ES-I3 (cell line): ENCODE measurements around the gene CHD5.

Source experiments
- H3K36me3 ChIP-seq: 2 replicates; pipeline ENCODE4 v1.6.1; 2013; ENCODE audit warnings: mild to moderate bottlenecking, low read length, control low read depth, moderate library complexity; ENCODE audit not compliant: insufficient read depth
- H3K4me1 ChIP-seq: 2 replicates; pipeline ENCODE4 v1.6.1; 2013; ENCODE audit warnings: mild to moderate bottlenecking, control low read depth, low read length; ENCODE audit not compliant: insufficient read depth
- H3K9ac ChIP-seq: 2 replicates; pipeline ENCODE4 v1.6.1; 2013; ENCODE audit warnings: low read depth, mild to moderate bottlenecking, low read length, moderate library complexity
- H3K9me3 ChIP-seq: 2 replicates; pipeline ENCODE4 v1.6.1; 2013; ENCODE audit warnings: mild to moderate bottlenecking, low read length, moderate library complexity; ENCODE audit not compliant: control insufficient read depth, insufficient read depth

The CHD5 gene

DNA sequence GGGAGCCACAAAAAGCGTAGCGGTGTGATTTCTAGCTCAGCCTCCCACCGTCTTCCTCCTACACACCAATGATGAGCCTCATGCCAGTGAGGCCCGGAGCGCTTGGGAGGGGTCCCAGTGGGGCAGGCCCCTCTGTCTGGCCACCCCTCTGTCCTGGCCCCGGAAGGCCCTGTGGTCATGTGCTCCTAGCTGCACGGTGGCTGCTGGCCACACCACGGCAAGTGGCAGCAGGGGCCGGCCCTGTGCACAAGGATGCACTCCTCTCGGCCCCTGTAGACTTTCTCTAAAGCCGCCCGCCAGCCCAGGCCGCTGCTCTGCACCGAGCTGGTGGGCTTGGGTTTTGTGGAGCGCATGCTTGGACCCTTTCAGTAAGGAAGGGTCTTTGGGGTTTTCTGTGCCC, 80.8 kb downstream of the CHD5 start:
- H3K9ac ChIP-seq, result no peak overlapping the region
- H3K9me3 ChIP-seq, result no peaks in the 10 kb centered on the region
- no peaks in the 10 kb centered on the region for H3K36me3 ChIP-seq
- H3K4me1 ChIP-seq, result no peaks in the 10 kb centered on the region

DNA sequence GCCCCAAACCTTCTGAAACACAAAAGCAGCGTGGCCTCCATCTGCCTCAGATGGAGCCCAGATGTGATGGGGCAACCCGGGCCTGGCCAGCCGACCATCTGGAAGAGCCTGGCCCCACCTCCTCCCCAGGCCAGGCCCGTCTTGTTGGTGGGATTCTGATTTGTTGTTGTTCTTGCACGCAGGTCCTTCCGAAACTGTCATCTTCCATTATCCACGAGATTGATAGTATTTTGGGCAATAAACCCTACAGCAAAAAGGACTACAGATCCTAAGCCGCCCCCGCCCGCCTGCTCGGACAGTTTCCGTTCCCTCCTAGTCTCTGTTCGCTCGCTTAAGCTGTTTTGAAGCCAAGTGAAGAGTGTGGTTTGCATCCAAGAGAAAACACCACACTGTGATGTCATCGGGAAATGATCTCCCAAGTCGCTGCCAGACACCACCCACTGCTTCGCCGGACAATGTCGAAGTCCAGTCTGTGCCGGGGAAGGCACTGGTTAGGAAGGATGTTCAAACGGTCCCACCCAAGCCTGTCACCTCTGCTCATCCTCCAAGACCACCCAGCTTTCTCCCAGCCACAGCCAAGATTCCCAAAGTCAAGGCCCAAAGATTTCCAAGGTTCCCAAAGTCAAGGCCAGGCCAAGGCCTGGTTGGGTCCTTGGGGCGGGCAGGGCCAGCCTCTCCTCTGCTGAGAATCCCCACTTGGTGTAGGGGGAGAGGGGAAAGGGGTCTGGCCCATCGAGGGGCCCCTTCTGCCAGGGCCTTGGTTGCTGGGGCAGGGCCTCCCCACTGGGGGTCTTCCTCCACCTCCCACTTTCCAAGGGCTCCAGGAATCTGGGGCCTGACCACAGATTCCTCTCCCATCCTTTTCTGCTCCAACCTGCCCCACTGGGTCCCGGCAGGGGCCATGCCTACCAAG, 81.6 kb downstream of the CHD5 start:
- H3K36me3 ChIP-seq, result no peaks in the 10 kb centered on the region
- no peaks in the 10 kb centered on the region for H3K9me3 ChIP-seq

DNA sequence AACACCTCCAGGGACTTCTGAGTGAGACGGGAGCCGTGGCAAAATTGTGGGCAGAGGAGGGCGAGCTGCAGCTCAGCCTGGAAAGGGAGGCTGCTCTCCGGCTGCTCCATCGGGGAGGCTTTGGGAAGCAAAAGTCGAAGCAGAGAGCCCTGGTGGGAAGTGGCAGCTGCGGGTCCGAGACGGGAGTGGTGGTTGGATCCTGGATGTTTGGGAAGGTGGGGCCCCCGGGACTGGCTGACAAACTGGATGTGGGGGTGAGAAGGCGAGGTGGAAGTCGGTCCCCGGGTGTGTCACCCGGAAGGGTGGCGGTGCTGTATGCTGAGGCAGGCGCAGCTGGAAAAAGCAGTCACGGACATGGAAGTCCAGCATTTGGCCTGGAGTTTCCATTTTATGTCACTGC, 82.3 kb downstream of the CHD5 start:
- no peaks in the 10 kb centered on the region for H3K4me1 ChIP-seq
- no peaks in the 10 kb centered on the region for H3K9me3 ChIP-seq
- H3K9ac ChIP-seq, result no peak overlapping the region
- H3K36me3 ChIP-seq, result no peaks in the 10 kb centered on the region

More for the DNA sequence above, 81.6 kb downstream of the CHD5 start:
- Histone ChIP-seq H3K9ac (no peak overlapping the region), H3K4me1 (no peaks in the 10 kb centered on the region)

DNA sequence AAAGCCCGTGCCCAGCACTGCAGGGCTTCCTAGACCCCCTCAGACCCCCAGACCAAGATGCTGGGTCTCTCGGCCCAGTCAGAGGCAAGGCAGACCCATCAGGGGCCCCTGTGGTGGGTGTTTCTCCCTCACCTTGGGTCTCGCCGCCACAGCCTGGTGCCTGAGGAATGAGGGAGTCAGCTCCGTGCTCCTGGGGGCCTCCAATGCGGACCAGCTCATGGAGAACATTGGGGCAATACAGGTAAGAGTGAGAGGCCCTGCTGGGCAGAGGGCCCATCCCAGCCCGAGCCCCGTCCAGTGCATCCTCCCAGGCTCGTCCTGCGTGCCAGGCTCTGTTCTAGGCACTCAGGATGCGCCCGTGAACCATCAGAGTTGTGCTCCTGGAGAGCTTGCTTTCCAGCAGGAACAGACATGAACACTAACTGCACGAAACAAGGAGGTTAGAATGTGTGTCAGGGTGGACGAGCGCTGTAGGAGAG, 83.0 kb downstream of the CHD5 start:
- H3K4me1 ChIP-seq, result no peaks in the 10 kb centered on the region
- H3K9ac ChIP-seq, result no peak overlapping the region
- H3K36me3 ChIP-seq, result no peaks in the 10 kb centered on the region
- no peaks in the 10 kb centered on the region for H3K9me3 ChIP-seq

DNA sequence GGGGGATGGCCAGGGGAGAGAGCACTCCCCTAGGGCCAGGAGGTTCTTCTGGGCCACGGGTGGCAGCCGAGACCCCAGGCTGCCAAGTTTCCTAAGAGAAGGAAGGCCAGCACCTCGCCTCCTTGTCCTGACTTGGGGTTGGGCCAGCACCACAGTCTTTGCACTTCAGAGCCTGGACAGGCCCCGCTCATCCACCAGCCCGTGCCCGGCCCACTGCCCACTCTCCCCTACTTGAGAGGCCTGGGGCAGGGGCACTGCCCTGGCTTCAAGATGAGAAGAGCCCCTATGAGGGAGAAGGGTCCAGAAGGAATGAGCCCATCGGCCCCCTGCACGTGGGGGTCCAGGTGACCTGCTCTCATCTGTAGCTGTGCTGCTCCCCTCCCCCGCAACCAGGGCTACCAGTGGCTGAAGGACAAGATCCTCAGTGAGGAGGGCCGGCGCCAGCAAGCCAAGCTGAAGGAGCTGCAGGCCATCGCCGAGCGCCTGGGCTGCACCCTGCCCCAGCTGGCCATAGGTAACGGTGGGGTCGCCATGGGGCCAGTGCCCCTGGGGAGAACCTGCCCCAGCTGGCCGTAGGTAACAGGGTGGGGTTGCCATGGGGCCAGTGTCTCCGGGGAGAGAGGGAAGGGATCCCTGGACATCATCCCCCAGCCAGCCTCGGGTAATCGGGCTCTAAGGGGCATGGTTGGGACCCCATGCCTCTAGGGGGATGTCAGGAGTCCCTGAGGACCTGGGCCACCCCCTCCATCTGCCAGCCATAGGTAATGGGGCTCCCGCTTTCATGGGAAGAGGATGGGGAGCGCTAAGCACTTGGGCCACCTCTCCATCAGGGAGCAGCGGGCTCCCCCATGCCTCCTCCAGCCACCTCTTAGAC, 83.6 kb downstream of the CHD5 start:
- no peaks in the 10 kb centered on the region for H3K9me3 ChIP-seq
- no peaks in the 10 kb centered on the region for H3K4me1 ChIP-seq
- H3K9ac ChIP-seq, result no peak overlapping the region
- no peaks in the 10 kb centered on the region for H3K36me3 ChIP-seq

DNA sequence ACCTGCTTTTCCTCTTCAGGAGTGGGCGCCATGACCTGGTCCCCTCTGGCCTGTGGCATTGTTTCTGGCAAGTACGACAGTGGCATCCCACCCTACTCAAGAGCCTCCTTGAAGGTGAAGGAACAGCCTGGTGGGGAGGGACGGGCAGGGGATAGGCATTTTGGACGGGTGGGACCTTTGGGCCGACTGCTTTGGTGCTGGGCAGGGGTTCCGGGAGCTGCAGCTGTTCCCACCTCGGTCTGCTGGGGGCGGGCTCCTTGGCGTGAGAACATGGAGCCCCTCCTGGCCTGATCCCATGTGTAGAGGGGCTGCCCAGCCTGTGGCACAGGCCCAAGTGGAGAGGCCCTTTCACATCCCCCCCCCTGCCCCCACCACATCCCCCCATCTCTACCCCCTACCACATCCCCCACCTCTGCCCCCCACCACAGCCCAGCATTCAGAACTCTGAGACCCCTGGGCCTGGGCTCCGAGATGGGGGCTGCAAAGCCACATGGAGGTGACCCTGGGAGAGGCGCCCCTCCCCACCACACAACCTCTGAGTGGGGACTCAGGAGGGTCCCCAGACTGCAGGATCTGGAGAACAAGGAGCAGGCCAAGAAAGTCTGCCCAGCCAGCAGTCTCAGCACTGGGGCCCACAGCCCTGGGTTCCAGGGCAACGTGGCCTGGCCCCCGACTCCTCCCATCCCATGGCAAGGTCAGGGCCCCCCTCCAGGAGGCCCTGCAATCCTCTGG, 84.4 kb downstream of the CHD5 start:
- Histone ChIP-seq H3K4me1 (no peaks in the 10 kb centered on the region), H3K36me3 (no peaks in the 10 kb centered on the region), H3K9ac (no peak overlapping the region), H3K9me3 (no peaks in the 10 kb centered on the region)

DNA sequence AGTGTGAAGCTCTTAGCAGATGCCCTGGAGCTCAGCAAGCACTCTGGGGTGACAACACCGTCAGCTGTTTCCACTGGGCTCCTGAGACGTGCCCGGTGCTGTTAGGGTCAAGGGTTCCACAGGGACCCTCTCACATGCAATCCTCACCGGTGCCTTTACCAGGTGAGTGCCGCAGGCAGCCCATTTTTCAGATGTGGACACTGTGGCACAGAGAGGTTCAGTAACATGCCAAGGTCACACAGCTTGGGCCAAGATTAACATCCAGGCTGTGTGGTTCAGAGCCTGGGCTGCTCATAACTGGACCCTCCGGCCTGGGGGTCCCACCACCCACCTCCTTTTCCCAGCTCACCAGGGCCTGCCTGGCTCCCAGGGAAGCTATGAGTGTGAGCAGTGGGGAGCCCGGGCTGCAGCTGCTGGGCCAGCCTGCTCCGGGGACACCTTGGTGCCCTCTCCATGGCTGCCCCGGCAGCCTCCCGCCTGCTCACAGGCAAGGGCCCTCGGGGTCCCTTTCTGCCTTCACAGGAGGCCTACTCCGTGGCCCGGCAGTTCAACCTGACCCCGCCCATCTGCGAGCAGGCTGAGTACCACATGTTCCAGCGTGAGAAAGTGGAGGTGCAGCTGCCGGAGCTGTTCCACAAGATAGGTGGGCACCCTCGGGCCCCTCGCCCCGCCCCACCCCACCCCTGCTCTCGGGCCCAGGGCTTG, 85.2 kb downstream of the CHD5 start:
- Histone ChIP-seq H3K9ac (no peak overlapping the region), H3K9me3 (no peaks in the 10 kb centered on the region), H3K36me3 (no peaks in the 10 kb centered on the region), H3K4me1 (no peaks in the 10 kb centered on the region)

DNA sequence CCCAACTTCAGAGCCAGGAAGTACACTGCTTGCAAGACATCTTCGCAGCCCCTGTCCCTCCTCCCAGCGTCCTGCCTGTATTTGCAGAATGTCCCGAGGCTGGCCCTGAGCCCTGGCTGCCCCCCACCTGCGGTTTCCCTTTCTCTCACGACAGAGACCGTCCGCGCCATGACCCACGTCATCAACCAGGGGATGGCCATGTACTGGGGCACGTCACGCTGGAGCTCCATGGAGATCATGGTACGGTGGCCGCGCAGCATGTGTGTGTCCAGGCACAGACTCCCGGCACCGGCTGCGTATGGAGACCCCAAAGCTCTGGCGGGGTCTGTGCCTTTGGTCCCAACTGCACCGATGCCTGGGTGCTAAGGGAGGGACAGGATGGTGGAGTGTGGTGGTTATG, 85.9 kb downstream of the CHD5 start:
- Histone ChIP-seq H3K9ac (no peak overlapping the region), H3K4me1 (no peaks in the 10 kb centered on the region), H3K36me3 (no peaks in the 10 kb centered on the region), H3K9me3 (no peaks in the 10 kb centered on the region)

DNA sequence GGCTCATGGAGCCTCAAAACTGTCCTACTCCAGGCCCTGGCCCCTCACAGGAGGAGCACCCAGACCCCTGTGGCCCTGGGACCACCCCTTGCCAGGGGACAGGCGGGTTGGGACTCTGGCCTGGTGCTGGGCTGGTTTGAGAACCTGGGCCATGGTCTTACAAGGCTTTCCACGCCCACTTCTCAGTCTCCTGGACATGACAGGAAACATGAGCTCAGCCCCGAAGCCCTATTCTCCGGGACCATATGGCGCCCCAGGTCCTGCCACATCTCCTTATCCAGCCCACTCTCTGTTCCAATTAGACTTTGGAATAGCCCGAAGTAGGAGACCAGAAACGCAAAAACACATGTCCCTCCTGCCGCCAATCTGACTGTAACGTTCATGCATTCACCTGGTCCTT, 86.5 kb downstream of the CHD5 start:
- Histone ChIP-seq H3K4me1 (no peaks in the 10 kb centered on the region), H3K9me3 (no peaks in the 10 kb centered on the region), H3K9ac (no peak overlapping the region), H3K36me3 (no peaks in the 10 kb centered on the region)

DNA sequence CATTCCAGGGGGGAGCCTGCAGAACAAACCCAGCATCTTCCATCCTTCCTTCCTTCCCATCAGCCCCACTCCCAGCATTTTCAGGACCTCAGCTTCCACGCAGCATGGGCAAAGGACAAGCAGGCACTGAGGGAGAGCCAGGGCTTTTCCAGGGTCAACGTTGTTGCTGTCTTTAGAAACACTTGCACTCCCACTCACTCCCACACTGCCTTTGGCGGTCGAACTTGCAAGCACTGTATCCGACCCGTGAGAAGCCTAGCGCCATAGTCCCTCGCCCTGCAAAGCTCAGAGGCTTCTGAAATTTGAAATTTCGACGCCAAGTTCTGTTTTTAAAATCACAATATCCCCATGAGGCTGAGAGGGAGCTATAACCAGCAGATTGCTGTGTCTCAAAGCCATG, 87.0 kb downstream of the CHD5 start:
- no peaks in the 10 kb centered on the region for H3K36me3 ChIP-seq
- no peak overlapping the region for H3K9ac ChIP-seq
- H3K9me3 ChIP-seq, result no peaks in the 10 kb centered on the region
- H3K4me1 ChIP-seq, result no peaks in the 10 kb centered on the region

DNA sequence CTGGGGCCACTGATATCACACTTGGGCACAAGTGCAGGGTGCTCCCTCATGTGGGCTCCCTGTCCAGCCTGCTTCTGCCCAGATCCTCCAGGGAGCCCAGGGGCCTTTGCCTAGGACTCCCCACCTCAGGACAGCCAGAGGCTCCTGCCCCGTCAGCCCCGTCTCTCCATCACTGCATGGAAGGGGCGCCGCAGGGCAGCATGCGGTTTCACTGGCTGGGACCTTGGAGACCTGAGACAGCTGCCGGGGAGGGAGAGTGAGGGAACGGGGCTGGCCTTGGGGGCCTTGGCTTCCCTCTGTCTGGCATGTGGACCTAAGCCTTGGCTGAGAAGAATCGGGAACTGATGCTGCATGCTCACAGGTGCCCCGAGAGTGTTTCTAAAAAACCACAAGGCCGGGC, 87.9 kb downstream of the CHD5 start:
- Histone ChIP-seq H3K9ac (no peak overlapping the region), H3K36me3 (no peaks in the 10 kb centered on the region), H3K9me3 (no peaks in the 10 kb centered on the region), H3K4me1 (no peaks in the 10 kb centered on the region)

DNA sequence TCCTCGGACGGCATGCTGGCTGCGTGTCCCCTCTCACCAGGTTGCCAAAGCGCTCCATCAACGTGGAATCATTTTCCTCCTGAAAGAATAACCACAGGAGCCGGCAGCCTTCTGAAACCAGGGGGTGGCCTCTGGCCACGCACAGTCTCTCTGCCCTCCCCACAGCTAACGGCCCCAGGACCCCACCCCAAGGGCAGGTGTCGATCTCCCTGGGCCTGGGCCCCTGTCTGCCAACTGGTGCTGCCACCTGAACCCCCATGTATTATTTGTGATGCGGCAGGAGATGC, 88.4 kb downstream of the CHD5 start:
- Histone ChIP-seq H3K9me3 (no peaks in the 10 kb centered on the region), H3K4me1 (no peaks in the 10 kb centered on the region), H3K9ac (no peak overlapping the region), H3K36me3 (no peaks in the 10 kb centered on the region)

DNA sequence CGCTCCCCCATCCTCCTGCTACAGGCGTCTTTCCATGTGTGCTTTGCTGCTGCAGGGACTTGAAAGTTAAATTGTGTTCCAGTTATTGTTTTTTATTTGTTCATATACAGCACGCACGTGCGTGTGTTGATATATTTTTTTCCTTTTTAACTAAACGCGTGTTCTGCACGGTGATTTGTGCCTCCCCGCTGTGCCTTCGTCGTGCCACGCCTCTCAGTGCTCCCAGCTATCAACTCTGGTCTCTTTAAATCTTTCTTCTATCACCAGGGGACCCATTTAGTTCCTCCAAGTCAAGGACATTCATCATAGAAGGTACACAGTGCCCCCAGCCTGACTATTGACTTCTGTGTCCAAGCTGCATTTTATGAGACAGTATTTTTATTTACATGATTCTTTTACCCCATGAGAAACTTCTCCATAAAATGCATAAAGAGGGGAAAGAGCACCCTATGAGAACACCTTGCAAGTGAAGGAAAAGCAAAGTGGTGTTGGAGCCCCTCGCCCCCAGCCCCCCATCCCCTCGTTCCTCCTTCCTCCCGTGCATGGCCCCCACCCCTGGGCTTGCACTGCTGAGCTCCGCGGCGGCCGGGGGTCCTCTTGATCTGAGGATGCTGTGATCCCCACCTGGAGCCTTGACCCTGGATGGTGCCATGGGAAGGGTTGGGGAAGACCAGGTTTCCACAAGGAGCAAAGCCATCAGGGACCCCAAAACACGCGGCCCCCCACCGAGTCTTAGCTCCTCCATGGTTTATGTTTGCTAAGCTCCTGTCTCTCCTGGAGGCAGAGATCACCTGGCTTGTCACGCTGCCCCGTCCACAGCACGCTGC, 88.9 kb downstream of the CHD5 start:
- H3K4me1 ChIP-seq, result no peaks in the 10 kb centered on the region
- H3K36me3 ChIP-seq, result no peaks in the 10 kb centered on the region
- no peaks in the 10 kb centered on the region for H3K9me3 ChIP-seq
- H3K9ac ChIP-seq, result no peak overlapping the region
